Tongue (tissue), 2 donors: ENCODE data around the gene SUMO3. TPM values are rescaled to one million over a fixed set of nuclear protein-coding genes. Genes with fewer than 3 reads are reported as not detected.

ENCODE experiments used
- DNase-seq: peaks from one replicate; pipeline ENCODE4 v3.0.0-alpha.2; 2015
- total RNA-seq: library from RNA; depleted of rRNA; stranded (reverse); fragments of >200 nt; gene quantifications from one replicate; pipeline ENCODE4 v1.2.3, GENCODE V29; 2014

SUMO3 gene
- 52.4 TPM for total RNA-seq

DNA sequence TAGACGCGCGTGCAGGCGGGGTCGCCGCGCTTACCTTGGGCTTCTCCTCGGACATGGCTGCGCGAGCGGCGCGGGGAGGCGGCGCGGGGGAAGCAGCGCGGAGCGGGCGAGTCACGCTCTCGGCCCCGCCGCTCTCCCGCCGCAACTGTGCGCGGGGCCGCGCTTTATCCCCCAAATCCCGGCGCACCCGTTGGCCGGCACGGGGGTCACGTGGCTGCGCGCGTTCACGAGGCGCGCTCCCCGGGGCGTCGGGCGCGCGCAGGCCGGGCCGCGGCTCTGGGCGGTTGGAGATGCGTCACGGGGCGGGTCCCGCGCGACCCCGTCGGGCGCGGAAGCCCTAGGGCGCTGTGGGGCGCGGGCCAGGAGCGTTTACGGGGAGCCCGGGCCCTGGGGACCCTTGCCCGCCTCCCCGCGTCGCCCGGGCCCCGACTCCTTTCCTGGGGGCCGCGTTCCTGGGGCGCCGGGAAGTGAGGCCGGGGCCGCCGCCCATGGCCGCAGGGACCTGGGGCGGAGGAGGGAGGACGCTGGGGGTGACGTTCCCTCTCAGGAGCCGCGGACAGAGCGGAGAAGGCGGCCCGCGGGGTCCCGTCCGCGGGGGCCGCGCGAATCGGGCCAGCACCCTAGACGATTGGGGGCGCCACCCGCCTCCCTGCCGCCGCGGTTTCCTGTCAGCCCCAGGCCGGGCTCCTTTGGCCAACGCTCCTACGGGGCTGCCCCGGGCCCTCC, at the start of gene SUMO3:
TSS of gene SUMO3 (minus strand) at position 149 of the 726 bp plus-strand sequence. CDS start at position 55, 94 bp downstream.
- DNase-seq = peak; percentile 91

DNA sequence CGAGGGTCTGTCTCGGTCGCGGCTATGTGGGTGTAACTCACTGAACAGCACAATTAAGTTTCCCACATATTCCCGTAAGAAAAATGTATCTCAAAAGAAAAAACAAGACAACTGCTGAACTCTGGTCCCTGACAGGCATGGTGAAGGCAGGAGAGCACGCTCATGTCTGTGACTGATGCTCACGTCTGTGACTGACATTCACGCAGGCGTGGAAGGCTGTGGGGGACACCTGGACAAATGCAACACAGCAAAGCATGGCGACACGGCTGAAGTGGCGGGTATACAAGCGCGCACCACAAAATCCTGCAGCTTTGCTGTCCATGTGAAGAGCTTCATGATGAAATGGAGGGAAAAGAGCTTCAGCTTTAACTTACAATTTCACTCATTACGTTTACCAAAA, 49.6 kb upstream of the SUMO3 start:
- DNase-seq = no peak

- DNase-seq = no peak
Measured at GRCh38 chr21:44866780-44867179, 48.9 kb upstream of the SUMO3 start.

GRCh38 chr21:44865561-44866280, 47.9 kb upstream of the SUMO3 start:
- DNase-seq = no peak

DNA sequence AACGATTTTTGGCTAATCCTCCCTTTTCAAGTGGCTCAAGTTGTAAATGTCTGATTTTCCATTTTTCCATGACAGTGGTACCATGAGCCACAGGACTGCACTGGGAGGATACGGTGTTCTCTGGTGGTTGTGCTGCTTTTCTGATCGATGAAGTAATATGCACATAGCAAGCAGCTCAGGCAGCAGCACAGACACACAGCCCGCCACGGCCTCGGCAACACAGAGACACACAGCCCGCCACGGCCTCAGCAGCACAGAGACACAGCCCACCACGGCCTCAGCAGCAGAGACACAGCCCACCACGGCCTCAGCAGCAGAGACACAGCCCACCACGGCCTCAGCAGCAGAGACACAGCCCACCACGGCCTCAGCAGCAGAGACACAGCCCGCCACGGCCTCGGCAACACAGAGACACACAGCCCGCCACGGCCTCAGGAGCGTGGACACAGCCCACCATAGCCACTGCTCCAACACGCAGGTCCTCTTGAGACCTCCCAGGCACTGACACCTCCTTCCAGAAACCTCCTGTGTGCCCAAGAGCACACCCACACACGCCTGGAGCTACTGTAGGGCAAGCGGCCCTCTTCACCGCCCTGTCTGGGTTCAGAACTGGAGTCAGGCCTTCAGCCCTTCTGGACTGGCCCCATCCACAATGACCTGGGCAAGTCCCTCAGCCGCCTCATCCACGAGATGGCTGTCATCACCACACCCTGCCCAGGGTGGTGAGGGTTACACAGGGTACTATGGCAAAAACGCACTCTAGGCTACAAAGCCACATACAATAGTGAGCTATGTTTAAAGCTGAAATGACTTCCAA, 45.2 kb upstream of the SUMO3 start:
- DNase-seq = no peak

DNA sequence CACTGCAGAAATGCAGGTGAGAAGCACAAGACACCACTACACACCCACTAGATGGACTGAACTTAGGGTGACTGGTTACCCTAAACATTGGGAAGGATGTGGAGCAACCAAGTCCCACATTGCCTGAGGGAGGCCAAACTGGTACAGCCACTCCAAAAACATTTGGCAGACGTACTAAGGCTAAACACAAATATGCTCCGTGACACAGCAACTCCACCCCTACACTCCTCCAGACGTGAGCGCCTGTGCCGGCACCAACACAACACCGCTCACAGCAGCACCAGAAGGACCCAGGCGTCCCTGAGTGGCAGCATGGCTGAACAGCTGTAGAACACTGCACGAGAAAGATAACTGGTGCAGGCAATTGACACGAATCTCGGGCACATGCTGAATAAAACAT, 40.9 kb upstream of the SUMO3 start:
- DNase-seq = no peak

- no peak for DNase-seq
Measured at GRCh38 chr21:44858291-44858690, 40.4 kb upstream of the SUMO3 start.

DNA sequence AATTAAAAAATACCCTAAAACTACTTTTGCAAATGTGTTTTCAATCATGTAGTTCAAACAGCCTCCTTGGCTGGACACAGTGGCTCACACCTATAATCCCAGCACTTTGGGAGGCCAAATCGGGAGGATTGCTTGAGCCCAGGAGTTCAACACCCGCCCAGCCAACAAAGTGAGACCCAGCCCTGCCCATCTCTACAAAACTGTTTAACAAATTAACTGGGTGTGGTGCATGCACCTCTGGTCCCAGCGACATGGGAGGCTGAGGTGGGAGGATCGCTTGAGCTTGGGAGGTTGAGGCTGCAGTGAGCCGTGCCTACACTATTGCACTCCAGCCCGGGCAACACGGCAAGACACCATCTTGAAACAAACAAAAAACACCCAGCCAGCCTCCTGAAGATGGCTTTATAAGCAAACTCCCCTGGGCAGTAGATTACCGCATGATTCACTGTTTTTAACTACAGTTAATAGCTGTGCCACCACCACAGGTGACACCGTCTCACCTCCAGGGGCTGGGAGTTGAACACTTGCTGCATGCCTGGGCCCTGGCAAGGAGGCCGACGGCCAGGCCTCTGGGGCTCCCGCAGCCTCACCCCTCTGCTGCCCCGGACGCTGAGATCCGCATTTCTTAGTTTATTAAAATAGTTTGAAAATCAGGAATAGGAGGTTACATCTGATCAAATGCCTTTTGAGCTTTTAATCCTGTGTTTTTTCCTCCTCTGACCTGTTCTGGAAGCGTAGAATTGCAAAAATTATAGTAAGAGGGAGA, 39.4 kb upstream of the SUMO3 start:
- DNase-seq = no peak

- DNase-seq = no peak
Measured at GRCh38 chr21:44856131-44856530, 38.3 kb upstream of the SUMO3 start.

GRCh38 chr21:44855572-44855971, 37.7 kb upstream of the SUMO3 start:
- no peak for DNase-seq

DNA sequence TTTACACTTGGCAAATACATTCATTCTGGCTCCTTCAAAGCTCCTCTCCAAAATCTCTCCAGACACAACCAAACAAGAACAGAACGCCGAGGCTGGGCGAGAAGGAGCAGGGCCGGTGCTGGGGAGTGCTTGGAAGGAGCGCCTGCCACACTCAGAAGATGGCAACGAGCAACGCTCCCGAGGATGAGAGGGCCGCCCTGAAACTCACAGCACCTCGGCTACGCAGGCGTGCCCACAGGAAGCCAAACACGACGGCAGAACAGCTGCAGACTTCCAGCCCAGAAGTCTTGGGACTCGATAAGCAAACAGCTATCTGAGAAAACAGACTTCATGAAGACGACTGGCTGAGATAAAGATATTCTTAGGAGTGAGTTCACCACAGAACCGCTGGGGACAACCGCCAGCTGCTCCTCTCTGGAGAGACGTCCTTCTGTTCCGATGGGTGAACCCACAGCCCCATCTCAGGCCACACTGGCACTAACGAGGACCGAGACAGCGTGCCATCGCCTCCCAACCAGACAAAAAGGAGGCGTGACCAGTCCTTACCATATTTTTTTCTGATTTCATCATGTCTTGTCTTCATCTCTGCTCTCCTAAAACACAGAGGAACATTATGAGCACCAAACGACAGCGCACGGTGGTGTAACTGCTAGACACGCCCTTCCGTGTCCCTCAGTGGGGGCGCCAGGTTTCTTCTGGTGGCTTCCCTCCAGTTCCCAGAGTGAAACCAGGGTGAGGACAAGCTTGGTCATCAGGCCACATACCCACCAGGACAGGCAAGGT, 37.0 kb upstream of the SUMO3 start:
- no peak for DNase-seq

DNA sequence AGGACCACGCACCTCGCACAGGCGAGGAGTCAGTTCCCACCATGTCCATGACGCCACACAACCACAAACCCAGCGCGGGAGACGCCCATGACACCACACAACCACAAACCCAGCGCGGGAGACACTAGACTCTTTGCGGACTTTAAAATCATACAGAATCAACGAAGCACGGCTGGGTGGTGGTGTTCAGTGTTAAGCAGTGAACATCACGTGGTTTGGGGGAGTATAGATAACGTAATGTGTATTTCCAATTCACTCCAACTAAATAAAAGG, 36.5 kb upstream of the SUMO3 start:
- DNase-seq = no peak

- DNase-seq = no peak
Measured at GRCh38 chr21:44853601-44854390, 35.9 kb upstream of the SUMO3 start.

DNA sequence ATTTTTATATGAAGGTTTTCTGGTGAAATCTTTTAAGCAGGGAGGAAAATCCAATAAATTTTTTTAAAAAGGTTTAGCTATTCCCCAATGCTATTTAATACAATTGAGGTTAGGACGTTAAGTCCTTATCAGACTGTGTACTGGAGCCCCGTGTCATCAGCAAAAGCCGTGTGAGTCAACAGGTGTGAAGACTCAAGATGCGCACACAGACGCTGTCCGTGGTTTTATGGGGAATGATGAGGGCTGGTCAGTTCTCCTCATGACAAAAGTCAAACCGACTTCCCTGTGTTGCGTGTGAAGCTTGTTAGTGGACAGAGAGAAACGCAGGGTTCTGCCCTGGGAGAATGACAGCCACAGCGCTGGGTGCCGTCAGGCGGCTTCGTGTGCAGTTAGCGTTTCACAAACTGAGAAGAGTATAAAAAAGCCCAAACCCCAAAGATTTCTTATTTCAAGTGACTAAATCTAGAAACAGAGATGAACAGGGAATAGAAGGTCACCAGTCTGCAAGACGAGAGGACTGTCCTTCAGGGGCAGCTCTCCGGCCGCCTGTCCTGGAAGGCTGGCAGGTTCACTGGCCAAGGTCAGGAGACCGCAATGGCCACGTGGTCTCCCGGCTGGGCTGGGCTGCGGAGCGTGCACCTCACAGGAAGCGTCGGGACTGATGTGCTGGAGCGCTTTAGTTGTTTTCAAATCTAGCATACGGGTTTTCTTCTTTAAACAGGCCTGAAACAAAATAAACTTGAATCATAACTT, 33.2 kb upstream of the SUMO3 start:
- no peak for DNase-seq

DNA sequence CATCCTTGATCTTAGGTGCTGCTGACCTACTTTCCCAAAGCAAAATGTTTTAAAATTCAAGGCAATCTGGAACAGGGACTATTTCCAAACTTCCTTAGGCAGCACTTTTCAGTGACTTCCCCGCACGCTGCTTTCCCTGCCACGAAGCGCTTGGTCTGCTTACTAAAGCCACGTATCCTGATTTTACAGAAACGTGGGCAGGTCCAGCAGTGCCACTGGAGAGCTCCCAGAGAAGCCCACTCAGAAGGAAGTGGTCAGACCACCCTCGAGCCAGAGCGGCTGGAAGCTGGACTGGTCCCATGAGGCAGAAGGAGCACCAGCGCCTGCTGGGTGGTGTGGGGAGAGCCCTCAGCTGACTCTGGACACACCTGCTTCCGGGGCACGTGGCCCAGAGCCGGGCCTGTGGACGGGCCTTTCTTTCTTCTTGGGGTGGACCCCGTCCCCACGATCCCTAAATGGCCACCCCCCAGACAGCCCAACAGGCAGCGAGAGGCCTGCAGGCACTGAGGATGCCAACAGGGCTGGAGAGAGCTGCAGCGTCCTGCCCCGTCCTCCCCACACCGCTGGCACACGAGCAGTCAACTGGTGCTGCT, 32.4 kb upstream of the SUMO3 start:
- DNase-seq = no peak

DNA sequence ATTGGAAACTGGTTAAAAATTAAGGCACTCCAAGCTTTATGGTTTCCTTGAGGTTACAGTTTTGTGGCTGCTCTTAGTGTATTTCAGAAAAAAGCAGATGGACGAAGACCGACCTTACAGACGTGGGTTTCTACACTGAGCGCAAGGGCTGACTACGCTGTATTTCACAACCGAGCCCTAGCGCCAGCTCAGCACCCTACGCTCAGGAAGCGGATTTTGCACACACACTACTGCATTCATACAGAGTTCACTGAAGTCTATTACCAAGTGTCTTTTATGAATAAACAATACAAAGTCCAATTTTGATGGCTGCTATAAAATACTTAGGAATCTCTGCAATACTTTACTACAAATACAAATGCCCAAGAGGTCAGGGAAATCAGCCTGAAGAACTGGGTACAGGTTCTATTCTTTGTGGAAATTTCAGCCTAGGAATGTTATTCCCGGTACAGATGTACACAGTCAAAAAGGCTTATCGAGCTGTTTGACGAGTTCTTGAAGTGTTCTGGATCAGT, 31.8 kb upstream of the SUMO3 start:
- no peak for DNase-seq

- DNase-seq = no peak
Measured at GRCh38 chr21:44848821-44849521, 31.1 kb upstream of the SUMO3 start.

- no peak for DNase-seq
Measured at GRCh38 chr21:44847261-44848056, 29.6 kb upstream of the SUMO3 start.
